HG02981 (cell line): ENCODE measurements around the gene WFIKKN1.
A peak's percentile ranks its signal among the peaks of the same experiment; 100 is the strongest.

ENCODE experiments used
- ATAC-seq: cut with Tn5 transposase; IDR thresholded peaks from one replicate; pipeline ENCODE4 v1.9.1; 2021; ENCODE audit warnings: mild to moderate bottlenecking, moderate library complexity; ENCODE audit not compliant: unreplicated experiment

WFIKKN1 gene, protein sequence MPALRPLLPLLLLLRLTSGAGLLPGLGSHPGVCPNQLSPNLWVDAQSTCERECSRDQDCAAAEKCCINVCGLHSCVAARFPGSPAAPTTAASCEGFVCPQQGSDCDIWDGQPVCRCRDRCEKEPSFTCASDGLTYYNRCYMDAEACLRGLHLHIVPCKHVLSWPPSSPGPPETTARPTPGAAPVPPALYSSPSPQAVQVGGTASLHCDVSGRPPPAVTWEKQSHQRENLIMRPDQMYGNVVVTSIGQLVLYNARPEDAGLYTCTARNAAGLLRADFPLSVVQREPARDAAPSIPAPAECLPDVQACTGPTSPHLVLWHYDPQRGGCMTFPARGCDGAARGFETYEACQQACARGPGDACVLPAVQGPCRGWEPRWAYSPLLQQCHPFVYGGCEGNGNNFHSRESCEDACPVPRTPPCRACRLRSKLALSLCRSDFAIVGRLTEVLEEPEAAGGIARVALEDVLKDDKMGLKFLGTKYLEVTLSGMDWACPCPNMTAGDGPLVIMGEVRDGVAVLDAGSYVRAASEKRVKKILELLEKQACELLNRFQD

DNA sequence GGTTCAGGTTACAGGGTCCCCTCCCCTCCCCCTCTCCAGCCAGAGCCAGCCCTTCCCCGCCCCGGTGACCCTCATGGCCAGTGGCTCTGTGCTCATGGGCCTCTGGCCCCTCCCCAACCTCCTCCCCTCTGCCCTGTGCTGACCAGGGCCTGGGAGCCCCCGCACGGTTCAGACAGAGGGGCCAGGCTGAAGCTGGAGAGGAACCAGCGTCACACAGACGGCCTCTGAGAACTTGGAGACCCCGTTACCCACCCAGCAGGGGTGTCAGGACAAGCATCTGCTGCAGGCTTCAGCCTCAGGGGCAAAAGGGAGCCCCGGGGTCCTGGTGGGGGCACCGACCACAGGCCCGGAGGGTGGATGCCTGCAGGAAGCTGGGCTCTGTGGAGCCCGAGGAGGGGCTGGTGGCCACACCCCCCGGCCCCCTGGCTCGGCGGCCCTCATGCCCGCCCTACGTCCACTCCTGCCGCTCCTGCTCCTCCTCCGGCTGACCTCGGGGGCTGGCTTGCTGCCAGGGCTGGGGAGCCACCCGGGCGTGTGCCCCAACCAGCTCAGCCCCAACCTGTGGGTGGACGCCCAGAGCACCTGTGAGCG is at the start of gene WFIKKN1:
Gene WFIKKN1, plus strand, starts transcription at position 171 of the 591 bp plus-strand sequence. Its CDS starts 269 bp downstream, at position 440.
- no peak for ATAC-seq

DNA sequence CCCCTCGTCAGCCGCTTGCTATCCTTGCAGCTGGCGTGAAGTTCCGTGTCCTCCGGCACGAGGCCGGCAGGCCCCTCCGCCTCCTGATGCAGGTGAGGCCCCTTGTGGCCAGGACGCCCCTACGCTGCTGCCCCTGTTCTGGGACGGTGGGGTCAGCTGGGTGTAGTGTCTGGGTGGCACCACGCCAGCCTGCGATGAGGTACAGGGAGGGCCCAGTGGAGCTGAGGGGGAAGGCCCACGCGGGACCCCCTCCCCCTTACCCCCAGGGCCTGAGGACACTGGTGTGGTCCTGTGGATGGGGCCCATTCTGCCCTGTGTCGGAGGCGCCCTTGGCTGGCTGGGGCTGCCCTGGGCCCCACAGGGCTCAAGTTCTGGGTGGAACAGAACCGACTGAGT is 48.6 kb upstream of the WFIKKN1 start:
- no peak for ATAC-seq

DNA sequence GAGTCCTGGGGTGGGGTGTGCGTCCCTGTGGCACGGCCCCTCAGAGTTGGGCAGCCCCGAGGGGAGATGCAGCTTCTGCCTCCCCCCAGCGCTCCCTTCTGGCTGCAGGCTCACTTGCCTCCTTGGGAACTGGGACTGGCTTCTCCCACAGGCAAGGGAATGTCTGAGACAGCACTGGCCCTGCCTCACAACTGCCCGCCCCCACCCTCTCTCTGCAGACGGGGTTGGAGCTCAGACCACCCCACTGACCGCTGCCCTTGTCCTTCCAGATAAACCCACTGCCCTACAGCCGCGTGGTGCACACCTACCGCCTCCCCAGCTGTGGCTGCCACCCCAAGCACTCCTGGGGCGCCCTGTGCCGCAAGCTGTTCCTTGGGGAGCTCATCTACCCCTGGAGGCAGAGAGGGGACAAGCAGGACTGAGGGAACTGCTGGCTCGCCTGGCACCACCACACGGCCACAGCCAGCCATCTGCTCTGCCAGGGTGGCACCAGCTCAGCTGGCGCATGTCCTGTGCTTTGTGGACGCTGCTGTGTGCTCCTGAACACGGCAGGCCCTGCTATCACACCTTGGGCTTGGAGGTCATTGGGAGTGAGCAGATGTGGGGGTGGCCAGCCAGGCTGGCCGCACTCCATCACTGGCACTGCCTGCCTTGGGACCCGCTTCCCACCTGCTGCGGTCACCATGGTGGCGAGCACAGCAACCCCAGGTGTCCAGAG is 48.0 kb upstream of the WFIKKN1 start:
- ATAC-seq, result no peak

DNA sequence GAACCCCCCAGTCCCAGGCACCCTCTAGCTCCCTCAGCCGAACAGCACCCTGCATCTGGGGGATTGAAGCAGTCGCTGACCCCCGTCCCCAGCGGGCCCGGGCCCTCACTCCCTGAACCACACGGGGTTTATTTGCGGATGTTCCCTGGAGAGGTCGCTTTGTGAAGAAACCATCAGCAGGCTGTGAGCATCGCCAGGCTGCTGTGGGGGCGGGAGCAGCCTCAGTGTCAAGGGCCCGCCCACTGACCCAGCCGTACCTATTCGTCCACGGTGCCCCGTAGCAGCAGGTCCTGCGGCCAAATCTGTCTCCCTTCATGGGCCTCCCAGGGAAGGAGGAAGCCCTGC is 47.3 kb upstream of the WFIKKN1 start:
- ATAC-seq, result no peak

DNA sequence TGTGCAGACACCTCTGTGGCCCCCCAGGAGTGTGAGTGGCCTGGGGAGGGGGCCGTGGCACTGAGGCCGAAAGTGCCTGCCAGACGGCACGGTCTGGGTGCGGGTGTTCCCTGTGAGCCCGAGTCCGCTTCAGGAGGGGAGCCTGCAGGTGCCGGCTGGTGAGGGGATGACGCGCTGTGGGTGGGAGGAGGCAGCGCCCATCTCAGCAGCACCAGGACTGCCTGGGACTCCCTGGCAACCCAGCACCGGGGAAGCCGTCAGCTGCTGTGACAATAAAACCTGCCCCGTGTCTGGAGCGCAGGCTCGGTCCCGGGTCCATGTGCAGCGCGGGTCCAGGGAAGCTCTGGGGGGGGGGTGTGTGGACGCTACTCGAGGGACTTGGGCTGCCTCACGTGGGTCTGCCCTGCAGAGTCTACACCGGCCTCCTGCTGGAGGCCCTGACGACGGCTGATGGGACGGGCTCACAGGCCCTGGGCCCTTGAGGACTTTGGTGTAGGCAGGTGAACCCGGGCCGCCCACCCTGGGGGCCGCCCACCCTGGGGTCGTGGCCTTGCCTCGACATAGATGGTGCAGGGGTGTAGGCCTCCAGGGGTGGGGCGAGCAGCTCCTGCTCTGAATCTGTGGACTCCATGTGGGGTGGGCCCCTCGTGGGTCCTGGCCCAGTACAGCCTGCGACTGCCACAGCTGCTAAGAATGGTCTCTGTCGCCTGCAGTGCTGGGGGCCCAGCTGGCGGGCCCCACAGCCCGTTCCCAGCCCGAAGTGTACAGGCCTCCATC is 46.8 kb upstream of the WFIKKN1 start:
- no peak for ATAC-seq

DNA sequence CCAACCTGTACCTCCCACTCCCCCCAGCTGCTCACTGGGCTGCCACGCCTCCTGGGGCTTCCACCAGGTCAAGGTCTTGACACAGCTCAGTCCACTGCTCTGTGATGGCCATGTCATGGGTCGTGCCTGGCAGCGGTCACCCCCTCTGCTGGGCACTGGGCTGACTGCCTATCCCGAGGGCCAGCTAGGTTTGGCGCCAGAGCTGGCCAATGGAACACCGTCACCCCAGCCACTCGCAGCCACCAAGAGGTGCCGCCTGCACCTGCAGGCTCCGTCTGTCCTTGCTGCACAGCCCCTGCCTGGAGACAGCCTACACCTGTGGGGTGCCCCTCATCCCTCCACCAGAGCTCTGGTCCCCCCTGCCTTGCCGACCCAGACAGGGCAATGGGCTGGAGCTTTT is 45.4 kb upstream of the WFIKKN1 start:
- no peak for ATAC-seq

DNA sequence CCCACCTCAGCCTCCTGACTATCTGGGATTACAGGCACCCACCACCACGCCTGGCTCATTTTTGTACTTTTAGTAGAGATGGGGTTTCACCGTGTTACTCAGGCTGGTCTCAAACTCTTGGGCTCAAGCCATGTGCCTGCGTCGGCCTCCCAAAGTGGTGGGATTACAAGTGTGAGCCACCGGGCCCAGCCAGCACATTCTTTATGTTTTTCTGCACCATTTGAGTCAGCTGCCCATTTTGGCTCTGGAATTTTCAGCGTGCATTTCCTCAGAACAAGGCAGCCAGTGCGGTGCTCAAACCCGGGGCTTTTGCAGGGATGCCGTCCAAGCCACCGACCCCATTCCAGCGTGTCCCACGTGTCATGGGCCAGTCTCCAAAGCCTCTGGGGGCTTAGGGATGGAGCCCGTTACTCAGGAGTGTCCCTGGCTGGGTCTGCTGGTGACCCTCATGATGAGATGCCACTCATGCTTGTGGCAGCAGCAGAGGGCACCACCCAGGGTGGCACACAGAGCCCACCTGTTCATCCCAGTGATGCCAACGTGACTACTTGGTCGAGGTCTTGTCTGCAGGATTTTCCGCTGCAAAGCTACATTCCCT is 44.6 kb upstream of the WFIKKN1 start:
- ATAC-seq, result no peak

DNA sequence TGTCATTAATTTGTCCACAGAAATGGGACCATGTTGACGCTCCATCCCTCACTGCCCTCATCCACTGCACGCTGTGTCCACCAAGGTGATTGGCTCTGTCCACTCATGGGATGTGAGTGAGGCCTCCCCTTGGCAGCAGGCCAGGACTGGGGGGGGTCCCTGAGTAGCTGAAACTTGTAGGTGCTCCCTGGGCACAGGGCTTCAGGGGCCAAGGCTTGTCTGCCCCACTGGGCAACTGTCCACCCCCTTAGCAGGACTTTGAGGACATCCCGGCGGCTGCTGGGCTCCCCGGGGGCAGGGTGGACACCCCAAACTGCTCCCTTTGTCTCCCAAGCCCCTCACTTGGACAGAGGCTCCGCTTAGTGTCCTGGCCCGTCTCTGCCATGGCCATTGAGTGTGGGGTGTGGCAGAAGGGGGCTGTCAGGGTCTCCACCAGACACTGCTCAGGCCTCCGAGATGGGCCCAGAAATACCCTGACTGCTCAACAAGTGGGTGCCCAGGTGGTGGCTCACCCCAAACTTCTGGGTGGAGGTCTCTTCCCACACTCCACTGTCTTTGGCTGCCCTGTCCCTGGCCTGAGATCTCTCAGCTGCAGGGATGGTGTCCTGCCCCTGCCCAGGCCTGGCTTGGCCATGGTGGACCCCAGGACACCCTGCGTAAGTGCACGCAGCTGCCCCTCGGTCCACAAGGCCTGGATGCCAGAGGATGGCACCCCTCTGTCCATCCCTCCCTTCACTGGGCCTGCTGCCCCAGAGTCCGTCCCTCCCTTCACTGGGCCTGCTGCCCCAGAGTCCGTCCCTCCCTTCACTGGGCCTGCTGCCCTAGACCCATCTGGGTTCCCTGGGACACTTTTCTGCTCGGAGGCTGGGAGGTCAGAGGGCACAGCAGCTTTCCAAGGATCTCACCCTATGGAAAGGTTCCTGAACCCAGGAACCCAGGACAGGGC is 43.9 kb upstream of the WFIKKN1 start:
- ATAC-seq, result no peak

DNA sequence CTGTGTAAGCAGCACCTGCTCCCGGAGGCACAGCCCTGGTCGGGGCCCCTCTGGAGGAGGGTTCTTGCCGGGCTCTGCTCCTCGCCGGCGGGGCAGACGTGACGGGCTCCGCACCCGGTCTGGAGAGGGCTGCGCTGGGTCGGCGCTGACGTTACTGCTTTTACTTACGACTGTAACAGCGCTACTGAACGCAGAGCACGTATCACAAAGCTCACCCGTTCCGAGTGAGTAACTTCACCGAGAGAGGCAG is 42.2 kb upstream of the WFIKKN1 start:
- peak; percentile 8 for ATAC-seq

DNA sequence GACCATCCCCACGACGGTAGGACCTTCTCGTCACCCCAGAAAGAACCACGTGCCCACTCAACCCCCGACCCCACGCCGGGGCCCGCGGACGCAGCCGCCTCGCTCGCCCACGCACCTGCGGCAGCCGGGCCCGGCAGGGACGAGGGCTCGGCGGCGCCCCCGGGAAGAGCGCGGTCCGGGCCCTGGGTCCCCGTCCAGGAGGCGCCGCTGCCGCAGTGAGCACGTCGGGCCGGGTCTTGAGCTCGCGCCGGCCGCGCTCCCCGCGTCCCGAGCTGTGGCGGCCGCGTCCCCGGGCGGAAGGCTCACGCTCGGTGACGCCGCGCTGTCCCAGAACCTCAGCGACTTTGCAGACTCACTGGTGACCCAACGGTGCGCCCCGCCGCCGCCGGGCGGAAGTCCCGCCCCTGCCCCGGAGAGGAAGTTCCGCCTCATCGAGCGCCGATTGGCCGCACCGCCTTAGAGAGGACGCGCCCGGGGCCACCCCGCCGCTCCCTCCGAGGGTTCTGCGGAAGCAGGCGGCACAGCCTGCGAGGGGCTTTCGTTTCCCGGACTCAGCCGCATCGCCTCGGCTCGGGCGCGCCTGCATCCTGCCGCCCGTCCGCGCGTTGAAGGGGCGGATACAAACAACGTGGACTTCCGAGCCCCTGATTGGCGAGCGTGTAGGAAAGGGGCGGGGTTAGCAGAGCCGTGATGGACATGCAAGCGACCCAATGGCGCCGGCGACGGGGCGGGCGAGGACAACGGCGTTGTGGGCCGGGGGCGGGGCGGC is 41.7 kb upstream of the WFIKKN1 start:
- ATAC-seq, result peak; percentile 65

DNA sequence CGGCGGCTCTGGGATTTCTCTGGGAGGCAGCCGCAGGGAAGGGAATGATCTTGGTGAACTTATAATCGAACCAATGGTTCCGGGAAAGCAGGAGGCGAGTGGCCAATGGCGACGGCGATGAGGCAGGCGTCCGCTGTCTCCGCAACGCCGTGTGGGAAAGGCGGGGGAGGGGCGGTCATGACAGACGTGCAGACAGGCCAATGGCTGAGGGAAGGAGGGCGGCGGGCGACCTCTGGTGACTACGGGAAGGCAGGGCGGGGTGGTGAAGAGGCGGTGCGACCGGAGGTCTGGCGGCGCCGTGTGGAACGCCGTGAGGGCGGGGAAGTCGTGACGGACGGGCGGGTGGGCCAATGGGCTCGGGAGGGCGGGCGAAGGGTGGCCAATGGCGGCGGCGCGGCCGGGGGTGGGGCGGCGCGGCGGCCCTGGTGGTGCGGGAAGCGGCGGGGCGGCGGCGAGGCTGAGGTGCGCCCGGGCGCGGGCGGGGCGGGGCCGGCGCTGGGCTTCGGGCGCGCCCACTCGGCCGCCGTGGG is 41.1 kb upstream of the WFIKKN1 start, which contains the start of gene RAB40C:
Gene RAB40C, plus strand, starts transcription at position 409 of the 530 bp plus-strand sequence. CDS start 226 bp downstream, outside the sequence.
- peak; percentile 72 for ATAC-seq

DNA sequence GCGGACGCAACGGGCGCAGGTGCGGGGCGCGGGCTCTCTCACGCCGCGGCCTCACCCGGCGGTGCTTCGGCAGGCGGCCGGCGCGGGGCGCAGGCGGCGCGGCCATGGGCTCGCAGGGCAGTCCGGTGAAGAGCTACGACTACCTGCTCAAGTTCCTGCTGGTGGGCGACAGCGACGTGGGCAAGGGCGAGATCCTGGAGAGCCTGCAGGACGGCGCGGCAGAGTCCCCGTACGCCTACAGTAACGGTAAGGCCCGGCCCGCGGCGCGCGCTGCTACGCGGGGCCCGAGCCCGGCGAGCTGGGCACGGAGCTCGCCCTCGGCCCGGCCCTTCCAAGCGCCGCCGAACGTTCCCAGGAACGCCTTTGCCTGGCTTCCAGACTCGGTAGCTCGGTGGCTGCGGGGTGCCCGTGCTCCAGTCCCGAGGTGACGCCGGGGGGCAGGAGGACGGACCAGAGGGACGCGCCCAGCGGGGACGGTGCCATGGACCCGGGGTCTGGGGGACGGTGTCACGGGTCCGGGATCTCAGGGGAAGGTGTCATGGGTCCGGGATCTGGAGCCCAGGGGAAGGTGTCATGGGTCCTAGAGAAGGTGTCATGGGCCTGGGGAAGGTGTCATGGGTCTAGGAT is 40.5 kb upstream of the WFIKKN1 start:
- no peak for ATAC-seq

DNA sequence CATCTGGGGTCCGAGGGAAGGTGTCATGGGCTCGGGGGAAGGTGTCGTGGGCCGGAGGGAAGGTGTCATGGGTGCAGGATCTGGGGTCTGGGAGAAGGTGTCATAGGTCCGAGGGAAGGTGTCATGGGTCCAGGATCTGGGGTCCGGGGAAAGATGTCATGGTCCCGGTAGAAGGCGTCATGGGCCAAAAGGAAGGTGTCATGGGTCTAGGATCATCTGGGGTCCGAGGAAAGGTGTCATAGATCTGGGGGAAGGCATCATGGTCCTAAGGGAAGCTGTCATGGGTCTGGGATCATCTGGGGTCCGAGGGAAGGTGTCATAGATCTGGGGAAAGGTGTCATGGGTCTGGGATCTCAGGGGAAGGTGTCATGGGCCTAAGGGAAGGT is 40.0 kb upstream of the WFIKKN1 start:
- no peak for ATAC-seq

DNA sequence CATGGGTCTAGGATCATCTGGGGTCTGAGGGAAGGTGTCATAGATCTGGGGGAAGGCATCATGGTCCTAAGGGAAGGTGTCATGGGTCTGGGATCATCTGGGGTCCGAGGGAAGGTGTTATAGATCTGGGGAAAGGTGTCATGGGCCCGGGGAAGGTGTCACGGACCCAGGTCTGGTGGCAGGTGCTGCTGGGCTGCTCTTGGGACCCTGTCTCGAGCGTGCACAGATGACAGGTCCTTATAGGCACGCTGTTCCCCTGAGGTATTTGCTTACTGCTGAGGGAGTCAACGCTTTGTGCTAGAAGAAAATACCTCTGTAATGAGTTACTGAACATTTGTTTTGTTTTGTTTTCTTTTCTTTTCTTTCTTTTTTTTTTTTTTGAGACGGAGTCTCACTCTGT is 39.6 kb upstream of the WFIKKN1 start:
- ATAC-seq, result no peak

DNA sequence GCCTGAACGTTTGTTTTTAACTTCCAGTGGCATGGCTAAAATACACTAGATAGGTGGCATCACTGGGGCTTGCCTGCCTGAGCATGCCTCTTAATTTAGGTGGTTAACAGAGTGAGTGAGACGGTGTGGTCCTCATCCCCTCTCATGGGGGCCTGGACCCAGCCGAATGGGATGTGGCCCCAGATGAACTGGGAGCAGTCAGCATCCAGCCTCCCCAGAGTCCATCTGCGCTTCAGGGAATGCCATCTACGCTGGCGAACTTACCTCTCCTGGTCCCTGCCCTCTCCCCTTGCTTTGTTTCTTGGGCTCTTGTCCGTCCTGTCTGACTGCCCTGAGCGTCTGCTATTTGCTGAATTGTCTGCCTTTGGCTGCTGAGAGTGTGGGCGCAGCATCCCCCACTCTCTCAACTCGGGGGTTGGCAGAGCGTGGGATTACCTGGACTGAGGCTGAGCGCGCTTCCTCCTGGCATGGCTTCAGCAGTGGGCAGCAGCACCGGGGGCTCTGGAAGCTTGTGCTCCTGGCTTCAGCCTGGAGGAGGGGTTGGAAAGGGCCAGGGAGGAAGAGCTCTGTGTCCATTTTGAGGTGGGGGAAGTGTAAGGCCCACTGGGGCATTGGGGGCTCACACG is 38.8 kb upstream of the WFIKKN1 start:
- ATAC-seq, result no peak

DNA sequence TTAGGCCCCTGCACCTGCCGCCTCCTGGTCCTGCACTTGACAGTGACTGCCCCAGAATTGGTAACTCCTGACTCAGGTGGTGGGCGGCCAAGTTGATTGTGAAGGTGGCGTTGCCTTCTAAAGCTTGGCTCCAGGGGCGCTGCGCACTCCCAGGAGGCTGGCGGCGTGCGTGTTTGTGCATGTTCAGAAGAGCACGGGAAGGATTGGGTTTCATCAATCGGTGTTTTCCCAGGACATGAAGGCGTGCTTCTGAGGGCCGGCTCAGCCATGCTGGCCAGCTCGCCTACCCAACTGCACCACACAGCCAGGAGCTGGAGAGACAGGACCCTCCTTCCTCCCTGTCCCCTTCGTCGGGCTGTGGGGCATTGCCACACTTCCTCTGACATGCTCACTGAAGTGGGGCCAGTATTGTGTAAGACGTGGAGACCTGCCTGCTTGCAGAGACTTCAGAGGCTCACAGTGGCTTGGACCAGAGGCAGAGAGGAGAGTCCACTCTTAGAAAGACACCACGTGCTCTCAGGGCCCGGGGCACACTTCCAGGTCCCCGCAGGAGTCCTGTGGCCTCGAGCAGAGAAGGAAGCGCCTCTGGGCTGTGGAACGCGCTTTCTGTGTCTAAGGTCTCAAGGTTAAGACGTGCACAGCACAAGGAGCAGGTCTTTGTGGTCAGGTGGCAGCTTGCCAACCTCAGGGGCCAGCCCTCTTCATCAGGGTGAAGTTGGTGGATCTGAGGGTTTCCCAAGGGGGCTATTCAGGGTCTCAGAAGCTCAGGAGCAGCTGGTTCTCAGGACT is 38.1 kb upstream of the WFIKKN1 start:
- no peak for ATAC-seq

DNA sequence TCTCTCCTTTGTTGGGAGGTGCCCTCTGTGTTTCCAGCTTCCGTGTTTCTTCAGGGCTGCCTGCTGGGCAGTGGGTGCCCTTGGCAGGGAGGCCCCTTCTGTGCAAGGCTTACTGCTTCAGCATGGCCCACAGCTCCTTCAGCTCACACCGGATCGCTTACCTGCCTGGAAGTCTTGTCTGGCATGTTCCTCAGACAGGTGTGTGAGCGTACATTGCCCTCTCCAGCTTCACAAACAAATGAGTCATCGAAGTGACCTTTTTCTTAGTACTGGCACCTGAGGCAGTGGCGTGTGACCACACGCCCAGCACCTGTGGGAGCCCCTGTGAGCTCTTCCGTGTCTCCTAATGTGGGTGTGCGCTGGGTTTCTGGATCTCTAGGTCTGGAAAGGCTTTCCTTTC is 37.4 kb upstream of the WFIKKN1 start:
- no peak for ATAC-seq
